Measurements from ENCODE around the gene TRIM15.

Gene TRIM15

GRCh38 chr6:30151580-30151979, 11.8 kb upstream of the TRIM15 start:
- Histone ChIP-seq H4K20me1 (ENCODE audit: insufficient read depth, low read length) (no peaks in the 10 kb centered on the region), H3K9ac (ENCODE audit: low read length) (no peak overlapping the region), H3K9me3 (ENCODE audit: low read length) (no peaks in the 10 kb centered on the region), H3K36me3 (ENCODE audit: insufficient read depth, low read length) (no peaks in the 10 kb centered on the region), H3K4me2 (ENCODE audit: low read length) (no peak overlapping the region), H3K4me1 (ENCODE audit: insufficient read depth, low read length, severe bottlenecking) (no peaks in the 10 kb centered on the region), H3F3A (ENCODE audit: insufficient read depth, low read length) (no peaks in the 10 kb centered on the region), H3K27ac (ENCODE audit: low read depth, low read length, poor library complexity, severe bottlenecking) (no peak overlapping the region), H3K4me3 (ENCODE audit: low read depth, low read length, poor library complexity, severe bottlenecking) (no peak overlapping the region), H3K9me2 (ENCODE audit: low read depth, low read length) (no peaks in the 10 kb centered on the region), H2AFZ (ENCODE audit: low read length) (no peak overlapping the region), H3K79me2 (ENCODE audit: insufficient read depth, low read length) (no peaks in the 10 kb centered on the region), H3K27me3 (ENCODE audit: insufficient read depth, low read length) (peaks cover 4% of the 10 kb centered on the region)
- TF ChIP-seq EZH2 (IDR thresholded peaks at IDR 0.05; ENCODE audit: borderline replicate concordance, low read length), result no peak
- TF ChIP-seq, protein P1, sequence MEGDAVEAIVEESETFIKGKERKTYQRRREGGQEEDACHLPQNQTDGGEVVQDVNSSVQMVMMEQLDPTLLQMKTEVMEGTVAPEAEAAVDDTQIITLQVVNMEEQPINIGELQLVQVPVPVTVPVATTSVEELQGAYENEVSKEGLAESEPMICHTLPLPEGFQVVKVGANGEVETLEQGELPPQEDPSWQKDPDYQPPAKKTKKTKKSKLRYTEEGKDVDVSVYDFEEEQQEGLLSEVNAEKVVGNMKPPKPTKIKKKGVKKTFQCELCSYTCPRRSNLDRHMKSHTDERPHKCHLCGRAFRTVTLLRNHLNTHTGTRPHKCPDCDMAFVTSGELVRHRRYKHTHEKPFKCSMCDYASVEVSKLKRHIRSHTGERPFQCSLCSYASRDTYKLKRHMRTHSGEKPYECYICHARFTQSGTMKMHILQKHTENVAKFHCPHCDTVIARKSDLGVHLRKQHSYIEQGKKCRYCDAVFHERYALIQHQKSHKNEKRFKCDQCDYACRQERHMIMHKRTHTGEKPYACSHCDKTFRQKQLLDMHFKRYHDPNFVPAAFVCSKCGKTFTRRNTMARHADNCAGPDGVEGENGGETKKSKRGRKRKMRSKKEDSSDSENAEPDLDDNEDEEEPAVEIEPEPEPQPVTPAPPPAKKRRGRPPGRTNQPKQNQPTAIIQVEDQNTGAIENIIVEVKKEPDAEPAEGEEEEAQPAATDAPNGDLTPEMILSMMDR (IDR thresholded peaks at IDR 0.05; ENCODE audit: low read length), result no peak

- Histone ChIP-seq H3K79me2 (ENCODE audit: insufficient read depth, low read length) (no peaks in the 10 kb centered on the region), H3K9me3 (ENCODE audit: low read length) (no peaks in the 10 kb centered on the region), H3K4me2 (ENCODE audit: low read length) (no peak overlapping the region), H3F3A (ENCODE audit: insufficient read depth, low read length) (no peaks in the 10 kb centered on the region), H3K9me2 (ENCODE audit: low read depth, low read length) (no peaks in the 10 kb centered on the region), H3K4me3 (ENCODE audit: low read depth, low read length, poor library complexity, severe bottlenecking) (no peak overlapping the region), H3K4me1 (ENCODE audit: insufficient read depth, low read length, severe bottlenecking) (no peaks in the 10 kb centered on the region), H3K9ac (ENCODE audit: low read length) (no peak overlapping the region), H2AFZ (ENCODE audit: low read length) (no peak overlapping the region), H3K27ac (ENCODE audit: low read depth, low read length, poor library complexity, severe bottlenecking) (no peak overlapping the region), H4K20me1 (ENCODE audit: insufficient read depth, low read length) (no peaks in the 10 kb centered on the region), H3K27me3 (ENCODE audit: insufficient read depth, low read length) (peaks cover 4% of the 10 kb centered on the region), H3K36me3 (ENCODE audit: insufficient read depth, low read length) (no peaks in the 10 kb centered on the region)
- no peak for TF ChIP-seq EZH2 (IDR thresholded peaks at IDR 0.05; ENCODE audit: borderline replicate concordance, low read length)
- TF ChIP-seq, protein P1 (IDR thresholded peaks at IDR 0.05; ENCODE audit: low read length), result no peak
These were observed 11.2 kb upstream of the TRIM15 start for GRCh38 chr6:30152016-30152673.

DNA sequence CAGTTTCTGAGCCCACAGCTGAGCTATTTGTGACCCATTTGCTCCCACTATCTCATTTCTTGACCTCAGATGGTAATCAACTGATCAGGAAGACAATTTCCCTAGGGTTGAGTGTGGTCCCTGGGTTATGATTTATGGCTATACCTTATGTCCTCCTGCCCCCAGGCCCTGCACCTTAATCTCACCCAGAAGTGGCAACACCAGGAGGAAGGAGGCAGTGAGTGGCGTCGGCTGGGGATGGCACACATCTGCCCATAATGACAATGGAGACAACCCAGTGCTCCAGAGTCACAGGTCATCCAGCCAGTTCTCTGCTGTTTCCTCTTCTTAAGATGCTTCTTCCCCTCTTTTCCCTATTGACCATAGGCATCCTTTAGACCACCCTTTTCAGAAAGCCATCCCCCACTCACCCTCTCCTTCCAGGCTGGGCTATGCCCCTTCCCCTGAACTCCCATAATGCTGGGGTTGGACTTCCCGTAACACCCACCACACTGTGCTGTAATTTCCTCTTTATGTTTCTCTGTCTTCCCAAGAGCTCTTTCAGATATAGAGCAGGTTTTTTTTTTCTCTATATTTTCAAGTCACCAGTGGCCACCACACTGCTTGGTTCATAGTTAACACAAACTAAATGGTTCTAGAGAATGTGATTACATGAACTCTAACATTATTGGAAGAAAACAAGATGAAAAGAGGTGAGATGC, 10.3 kb upstream of the TRIM15 start:
- H3K27me3 ChIP-seq (ENCODE audit: insufficient read depth, low read length), result peaks cover 4% of the 10 kb centered on the region
- no peaks in the 10 kb centered on the region for H3K9me2 ChIP-seq (ENCODE audit: low read depth, low read length)
- no peak overlapping the region for H3K4me2 ChIP-seq (ENCODE audit: low read length)
- no peaks in the 10 kb centered on the region for H3F3A ChIP-seq (ENCODE audit: insufficient read depth, low read length)
- TF ChIP-seq, protein P1 (IDR thresholded peaks at IDR 0.05; ENCODE audit: low read length), result no peak
- TF ChIP-seq EZH2 (IDR thresholded peaks at IDR 0.05; ENCODE audit: borderline replicate concordance, low read length), result no peak
- H2AFZ ChIP-seq (ENCODE audit: low read length), result no peak overlapping the region
- H3K79me2 ChIP-seq (ENCODE audit: insufficient read depth, low read length), result no peaks in the 10 kb centered on the region
- no peak overlapping the region for H3K9ac ChIP-seq (ENCODE audit: low read length)
- no peaks in the 10 kb centered on the region for H3K36me3 ChIP-seq (ENCODE audit: insufficient read depth, low read length)
- H3K27ac ChIP-seq (ENCODE audit: low read depth, low read length, poor library complexity, severe bottlenecking), result no peak overlapping the region
- no peaks in the 10 kb centered on the region for H3K4me1 ChIP-seq (ENCODE audit: insufficient read depth, low read length, severe bottlenecking)
- H3K4me3 ChIP-seq (ENCODE audit: low read depth, low read length, poor library complexity, severe bottlenecking), result no peak overlapping the region
- H3K9me3 ChIP-seq (ENCODE audit: low read length), result no peaks in the 10 kb centered on the region
- no peaks in the 10 kb centered on the region for H4K20me1 ChIP-seq (ENCODE audit: insufficient read depth, low read length)
